ENCODE measurements around the gene PATJ. TPM values are rescaled to one million over a fixed set of nuclear protein-coding genes. Genes with fewer than 3 reads are reported as not detected.

The PATJ gene
- polyA plus RNA-seq, 1 experiment, result 3.6 TPM

- TF ChIP-seq CTCF (IDR thresholded peaks at IDR 0.05; ENCODE audit: low read depth, low read length), result no peak
- ChIA-PET POLR2A (no interaction called here), CTCF (interaction anchor here (0.8 kb wide), 1 partner anchor 129 kb away, joined by 4 read pairs; no protein-coding TSS in a partner anchor)
- H3K4me3 ChIP-seq (ENCODE audit: low read depth, low read length), result no peak overlapping the region
- H3K27ac ChIP-seq (ENCODE audit: low read depth, low read length), result no peak overlapping the region
- DNase-seq (ENCODE audit: low read depth, low spot score), result no peak
- H3K27me3 ChIP-seq (ENCODE audit: control insufficient read depth, insufficient read depth, low read length), result no peaks in the 10 kb centered on the region
- no peaks in the 10 kb centered on the region for H3K9me3 ChIP-seq (ENCODE audit: control insufficient read depth, insufficient read depth, low read length)
Observed at GRCh38 chr1:61953076-61953789, 211.0 kb downstream of the PATJ start.

- no peak for TF ChIP-seq CTCF (IDR thresholded peaks at IDR 0.05; ENCODE audit: low read depth, low read length)
- Histone ChIP-seq H3K9me3 (ENCODE audit: control insufficient read depth, insufficient read depth, low read length) (no peaks in the 10 kb centered on the region), H3K4me3 (ENCODE audit: low read depth, low read length) (no peak overlapping the region), H3K27ac (ENCODE audit: low read depth, low read length) (no peak overlapping the region), H3K27me3 (ENCODE audit: control insufficient read depth, insufficient read depth, low read length) (no peaks in the 10 kb centered on the region)
- POLR2A ChIA-PET, result no interaction called here
- CTCF ChIA-PET, result no interaction called here
- DNase-seq (ENCODE audit: low read depth, low spot score), result no peak
Observed at GRCh38 chr1:61953790-61954150, 211.5 kb downstream of the PATJ start.

- no peak for TF ChIP-seq CTCF (IDR thresholded peaks at IDR 0.05; ENCODE audit: low read depth, low read length)
- ChIA-PET POLR2A (no interaction called here), CTCF (no interaction called here)
- no peak for DNase-seq (ENCODE audit: low read depth, low spot score)
- no peak overlapping the region for H3K27ac ChIP-seq (ENCODE audit: low read depth, low read length)
- no peaks in the 10 kb centered on the region for H3K27me3 ChIP-seq (ENCODE audit: control insufficient read depth, insufficient read depth, low read length)
- no peaks in the 10 kb centered on the region for H3K9me3 ChIP-seq (ENCODE audit: control insufficient read depth, insufficient read depth, low read length)
- no peak overlapping the region for H3K4me3 ChIP-seq (ENCODE audit: low read depth, low read length)
Observed at GRCh38 chr1:61955261-61955660, 213.0 kb downstream of the PATJ start.

- DNase-seq (ENCODE audit: low read depth, low spot score), result no peak
- ChIA-PET POLR2A (no interaction called here), CTCF (no interaction called here)
- TF ChIP-seq CTCF (IDR thresholded peaks at IDR 0.05; ENCODE audit: low read depth, low read length), result no peak
- no peaks in the 10 kb centered on the region for H3K27me3 ChIP-seq (ENCODE audit: control insufficient read depth, insufficient read depth, low read length)
- H3K27ac ChIP-seq (ENCODE audit: low read depth, low read length), result no peak overlapping the region
- H3K9me3 ChIP-seq (ENCODE audit: control insufficient read depth, insufficient read depth, low read length), result no peaks in the 10 kb centered on the region
- no peak overlapping the region for H3K4me3 ChIP-seq (ENCODE audit: low read depth, low read length)
Observed at GRCh38 chr1:61956016-61956645, 213.9 kb downstream of the PATJ start.

GRCh38 chr1:61956784-61957183 is 214.5 kb downstream of the PATJ start:
- no peak for TF ChIP-seq CTCF (IDR thresholded peaks at IDR 0.05; ENCODE audit: low read depth, low read length)
- H3K9me3 ChIP-seq (ENCODE audit: control insufficient read depth, insufficient read depth, low read length), result no peaks in the 10 kb centered on the region
- POLR2A ChIA-PET, result no interaction called here
- no peak for DNase-seq (ENCODE audit: low read depth, low spot score)
- H3K27me3 ChIP-seq (ENCODE audit: control insufficient read depth, insufficient read depth, low read length), result no peaks in the 10 kb centered on the region
- CTCF ChIA-PET, result no interaction called here
- H3K27ac ChIP-seq (ENCODE audit: low read depth, low read length), result no peak overlapping the region
- H3K4me3 ChIP-seq (ENCODE audit: low read depth, low read length), result no peak overlapping the region
